Sigmoid colon (tissue), 7 donors: ENCODE data around the gene CARD11. TPM values are rescaled to one million over a fixed set of nuclear protein-coding genes. Genes with fewer than 3 reads are reported as not detected.

Experiments used
- DNase-seq: peaks from one replicate; pipeline ENCODE4 v3.0.0-alpha.2; 2019
- H3K27ac ChIP-seq, 4 donors: fragments of 200-600 bp; sonication (generic); one replicate each; pipeline ENCODE4 v1.5.1; 2016 to 2019; ENCODE audit warnings: mild to moderate bottlenecking in 1 of 4
- H3K27me3 ChIP-seq, 3 donors: fragments of 200-600 bp; sonication (generic); one replicate each; pipeline ENCODE4 v1.5.1; 2019; ENCODE audit warnings: mild to moderate bottlenecking in 1 of 3
- H3K36me3 ChIP-seq, 4 donors: fragments of 200-600 bp; sonication (generic); one replicate each; pipeline ENCODE4 v1.5.1; 2016 to 2019
- H3K4me1 ChIP-seq, 4 donors: fragments of 200-600 bp; sonication (generic); one replicate each; pipeline ENCODE4 v1.5.1; 2017 to 2019
- H3K4me3 ChIP-seq, 4 donors: fragments of 200-600 bp; sonication (generic); one replicate each; pipeline ENCODE4 v1.5.1; 2017 to 2019; ENCODE audit warnings: mild to moderate bottlenecking in 2 of 4, moderate library complexity in 1 of 4
- H3K9me3 ChIP-seq, 4 donors: fragments of 200-600 bp in 3 of 4; sonication (generic) in 3 of 4; one replicate each; pipeline versions ENCODE4 v1.5.1 to v1.6.1; 2013 to 2019
- CTCF ChIP-seq, 4 experiments: fragments of 450-650 bp in 3 of 4; fragments of 200-600 bp in 1 of 4; IDR thresholded peaks; one replicate each; pipeline ENCODE4 v1.5.1; 2016 to 2019; ENCODE audit warnings: antibody characterized with exemption in 4 of 4, mild to moderate bottlenecking in 3 of 4, moderate library complexity in 2 of 4
- EP300 ChIP-seq, 4 donors: sonication (generic); formaldehyde crosslinking; IDR thresholded peaks; one replicate each; pipeline ENCODE4 v1.6.1; 2017; ENCODE audit warnings: antibody characterized with exemption in 4 of 4
- POLR2A ChIP-seq, 2 donors: fragments of 450-650 bp; IDR thresholded peaks; one replicate each; pipeline ENCODE4 v1.6.1; 2016; ENCODE audit warnings: antibody characterized with exemption in 2 of 2, mild to moderate bottlenecking in 2 of 2, moderate library complexity in 2 of 2
- POLR2AphosphoS5 ChIP-seq, 4 donors: sonication (generic); formaldehyde crosslinking; IDR thresholded peaks; one replicate each; pipeline ENCODE4 v1.6.1; 2017; ENCODE audit warnings: antibody characterized with exemption in 4 of 4
- WGBS, 2 donors: extraction: QIAGEN DNeasy Blood & Tissue Kit; methylation state at CpG; one replicate each; pipeline ENCODE4 v1.1.7; 2013; 5-methylcytosine and 5-hydroxymethylcytosine counted together
- intact Hi-C: fragments of 100-400 bp; cut with DNase I; formaldehyde crosslinking; loops from one replicate; pipeline ENCODE4 v1.15.1; 2023
- polyA plus RNA-seq, 3 donors: library from polyadenylated mRNA; stranded (reverse); fragments of 200-250 nt; gene quantifications; one replicate each; pipeline ENCODE4 v1.2.3, GENCODE V29; 2013
- total RNA-seq, 4 donors: library from RNA; depleted of rRNA; stranded (reverse); fragments of >200 nt; gene quantifications; one replicate each; pipeline ENCODE4 v1.1.0, GENCODE V29; 2016
- donor health status: healthy with polysubstance abuse.
- donor health status: Bipolar disorder and iron deficiency.
- donor health status: healthy.

Gene CARD11
- total and polyA plus RNA-seq, 7 donors, result 0.14 to 22.4 (median 0.66) TPM; not detected in 1

- Histone ChIP-seq H3K36me3 (no peaks in the 10 kb centered on the region), H3K9me3 (no peaks in the 10 kb centered on the region), H3K27ac (no peak overlapping the region), H3K27me3 (no peaks in the 10 kb centered on the region), H3K4me1 (peaks cover 0 to 6% (median 2%) of the 10 kb centered on the region in 4 donors), H3K4me3 (no peak overlapping the region)
- TF ChIP-seq POLR2A (IDR thresholded peaks at IDR 0.05), result no peak
- TF ChIP-seq EP300 (IDR thresholded peaks at IDR 0.05), result no peak
- no peak for TF ChIP-seq POLR2AphosphoS5 (IDR thresholded peaks at IDR 0.05)
- TF ChIP-seq CTCF (IDR thresholded peaks at IDR 0.05), result no peak
- WGBS, 2 donors, result 29 to 65% methylated on average over 10 of the region's 10 CpGs
- intact Hi-C loops, result no loop called here
- DNase-seq, result no peak
Observed at GRCh38 chr7:2882111-2882510, 161.6 kb downstream of the CARD11 start.

GRCh38 chr7:2880874-2881533 lies 162.7 kb downstream of the CARD11 start:
- Histone ChIP-seq H3K9me3 (no peaks in the 10 kb centered on the region), H3K36me3 (no peaks in the 10 kb centered on the region), H3K4me1 (peaks cover 0 to 6% (median 2%) of the 10 kb centered on the region in 4 donors), H3K27me3 (no peaks in the 10 kb centered on the region), H3K27ac (no peak overlapping the region), H3K4me3 (no peak overlapping the region)
- WGBS, 2 donors, result 60 to 81% methylated on average over 18 of the region's 18 CpGs
- no peak for TF ChIP-seq EP300 (IDR thresholded peaks at IDR 0.05)
- no peak for TF ChIP-seq POLR2A (IDR thresholded peaks at IDR 0.05)
- no peak for TF ChIP-seq CTCF (IDR thresholded peaks at IDR 0.05)
- no peak for TF ChIP-seq POLR2AphosphoS5 (IDR thresholded peaks at IDR 0.05)
- intact Hi-C loops, result no loop called here
- DNase-seq, result no peak

- no peak for DNase-seq
- Histone ChIP-seq H3K27ac (no peak overlapping the region), H3K4me1 (peaks cover 0 to 6% (median 2%) of the 10 kb centered on the region in 4 donors), H3K9me3 (no peaks in the 10 kb centered on the region), H3K4me3 (no peak overlapping the region), H3K36me3 (no peaks in the 10 kb centered on the region), H3K27me3 (no peaks in the 10 kb centered on the region)
- TF ChIP-seq EP300 (IDR thresholded peaks at IDR 0.05) (no peak), CTCF (IDR thresholded peaks at IDR 0.05) (no peak), POLR2AphosphoS5 (IDR thresholded peaks at IDR 0.05) (no peak), POLR2A (IDR thresholded peaks at IDR 0.05) (no peak)
- 73 to 77% methylated on average over 8 of the region's 8 CpGs for WGBS, 2 donors
- intact Hi-C loops, result no loop called here
Observed at GRCh38 chr7:2880051-2880450, 163.6 kb downstream of the CARD11 start.

- TF ChIP-seq POLR2A (IDR thresholded peaks at IDR 0.05), result no peak
- no peak for TF ChIP-seq EP300 (IDR thresholded peaks at IDR 0.05)
- no peak for TF ChIP-seq CTCF (IDR thresholded peaks at IDR 0.05)
- no peak for TF ChIP-seq POLR2AphosphoS5 (IDR thresholded peaks at IDR 0.05)
- Histone ChIP-seq H3K27ac (no peak overlapping the region), H3K4me3 (no peak overlapping the region), H3K9me3 (no peaks in the 10 kb centered on the region), H3K4me1 (peaks cover 0 to 6% (median 2%) of the 10 kb centered on the region in 4 donors), H3K27me3 (no peaks in the 10 kb centered on the region), H3K36me3 (no peaks in the 10 kb centered on the region)
- intact Hi-C loops, result no loop called here
- WGBS, 2 donors, result 91 to 92% methylated on average over 8 of the region's 8 CpGs
- DNase-seq, result no peak
Observed at GRCh38 chr7:2879354-2879753, 164.3 kb downstream of the CARD11 start.

- TF ChIP-seq POLR2AphosphoS5 (IDR thresholded peaks at IDR 0.05), result no peak
- no peak overlapping the region for H3K4me3 ChIP-seq
- no peaks in the 10 kb centered on the region for H3K9me3 ChIP-seq
- WGBS, 2 donors, result 58 to 66% methylated on average over 3 of the region's 3 CpGs
- H3K27me3 ChIP-seq, result no peaks in the 10 kb centered on the region
- no peaks in the 10 kb centered on the region for H3K4me1 ChIP-seq
- no peak for DNase-seq
- no peaks in the 10 kb centered on the region for H3K36me3 ChIP-seq
- H3K27ac ChIP-seq, result no peak overlapping the region
- intact Hi-C loops, result no loop called here
Observed at GRCh38 chr7:2878306-2878705, 165.4 kb downstream of the CARD11 start.
